ENCODE results near the gene THOC6. TPM values are rescaled to one million over a fixed set of nuclear protein-coding genes. Genes with fewer than 3 reads are reported as not detected.

The THOC6 gene
- total and polyA plus RNA-seq, 2 donors (not counting 3 experiments of a cell fraction or from before 2014, with no cell fraction given), result 23.9 to 39.3 TPM

DNA sequence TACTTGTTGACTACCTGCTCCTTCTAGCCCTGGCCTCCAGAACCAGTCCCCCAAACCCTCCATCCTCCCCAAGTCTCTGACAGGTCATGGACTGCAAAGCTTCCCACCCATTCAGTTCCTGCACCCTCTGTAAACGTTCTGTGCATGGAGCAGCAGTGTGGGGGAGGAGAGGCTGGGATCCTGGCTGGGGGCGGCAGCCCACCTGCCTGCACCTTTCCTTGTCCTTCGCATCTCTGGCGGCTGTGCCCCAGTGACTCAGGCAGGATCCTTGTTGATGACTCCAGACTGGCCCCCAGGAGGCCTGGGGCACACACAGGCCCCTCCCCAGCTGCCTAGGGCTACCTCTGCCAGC, 42.0 kb upstream of the THOC6 start:
- no peak for TF ChIP-seq EZH2 (IDR thresholded peaks at IDR 0.05; ENCODE audit: borderline replicate concordance, low read depth, low read length, severe bottlenecking)
- TF ChIP-seq POLR2AphosphoS5 (IDR thresholded peaks at IDR 0.05; ENCODE audit: insufficient read depth, low read depth, low read length), result no peak
- no peak for TF ChIP-seq MYC (IDR thresholded peaks at IDR 0.05; ENCODE audit: low read depth, low read length)
- TF ChIP-seq JUN (IDR thresholded peaks at IDR 0.05; ENCODE audit: borderline replicate concordance, insufficient read depth, insufficient read length, low read depth), result no peak
- TF ChIP-seq POLR2A (IDR thresholded peaks at IDR 0.05; ENCODE audit: low read depth, low read length), result no peak
- TF ChIP-seq, protein P1, sequence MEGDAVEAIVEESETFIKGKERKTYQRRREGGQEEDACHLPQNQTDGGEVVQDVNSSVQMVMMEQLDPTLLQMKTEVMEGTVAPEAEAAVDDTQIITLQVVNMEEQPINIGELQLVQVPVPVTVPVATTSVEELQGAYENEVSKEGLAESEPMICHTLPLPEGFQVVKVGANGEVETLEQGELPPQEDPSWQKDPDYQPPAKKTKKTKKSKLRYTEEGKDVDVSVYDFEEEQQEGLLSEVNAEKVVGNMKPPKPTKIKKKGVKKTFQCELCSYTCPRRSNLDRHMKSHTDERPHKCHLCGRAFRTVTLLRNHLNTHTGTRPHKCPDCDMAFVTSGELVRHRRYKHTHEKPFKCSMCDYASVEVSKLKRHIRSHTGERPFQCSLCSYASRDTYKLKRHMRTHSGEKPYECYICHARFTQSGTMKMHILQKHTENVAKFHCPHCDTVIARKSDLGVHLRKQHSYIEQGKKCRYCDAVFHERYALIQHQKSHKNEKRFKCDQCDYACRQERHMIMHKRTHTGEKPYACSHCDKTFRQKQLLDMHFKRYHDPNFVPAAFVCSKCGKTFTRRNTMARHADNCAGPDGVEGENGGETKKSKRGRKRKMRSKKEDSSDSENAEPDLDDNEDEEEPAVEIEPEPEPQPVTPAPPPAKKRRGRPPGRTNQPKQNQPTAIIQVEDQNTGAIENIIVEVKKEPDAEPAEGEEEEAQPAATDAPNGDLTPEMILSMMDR (IDR thresholded peaks at IDR 0.05; ENCODE audit: extremely low read depth in 1 of 2, insufficient read depth in 1 of 2, low read depth in 1 of 2, low read length in 2 of 2), result no peak
- TF ChIP-seq, protein P2, sequence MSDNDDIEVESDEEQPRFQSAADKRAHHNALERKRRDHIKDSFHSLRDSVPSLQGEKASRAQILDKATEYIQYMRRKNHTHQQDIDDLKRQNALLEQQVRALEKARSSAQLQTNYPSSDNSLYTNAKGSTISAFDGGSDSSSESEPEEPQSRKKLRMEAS (IDR thresholded peaks at IDR 0.05; ENCODE audit: insufficient read depth, insufficient read length), result no peak
- TF ChIP-seq GATA2 (IDR thresholded peaks at IDR 0.05; ENCODE audit: insufficient read depth, insufficient read length, low read depth, low read length), result no peak
- TF ChIP-seq FOS (IDR thresholded peaks at IDR 0.05; ENCODE audit: borderline replicate concordance, insufficient read depth, low read length), result no peak
- no peak for FAIRE-seq
- Histone ChIP-seq H3K36me3 (ENCODE audit: control insufficient read depth in 2 of 2, extremely low read depth in 1 of 2, insufficient read depth in 2 of 2, low read length in 2 of 2) (no peaks in the 10 kb centered on the region), H3K9me3 (replicated peaks; ENCODE audit: control insufficient read depth, insufficient read depth, low read length) (no peaks in the 10 kb centered on the region), H3K4me3 (replicated peaks in 1 of 3; ENCODE audit: insufficient read depth in 1 of 3, low read depth in 1 of 3, low read length in 3 of 3) (no peak overlapping the region), H4K20me1 (replicated peaks; ENCODE audit: control insufficient read depth, extremely low read depth, insufficient read depth, low read length) (no peaks in the 10 kb centered on the region), H3K9me1 (replicated peaks; ENCODE audit: control insufficient read depth, extremely low read depth, insufficient read depth, low read length) (no peaks in the 10 kb centered on the region), H3K27me3 (ENCODE audit: control insufficient read depth in 2 of 2, insufficient read depth in 2 of 2, low read length in 2 of 2) (no peaks in the 10 kb centered on the region), H3K9ac (replicated peaks; ENCODE audit: extremely low read depth, insufficient read depth, low read length) (no peak overlapping the region), H3K79me2 (ENCODE audit: control insufficient read depth, insufficient read depth, low read length) (peaks cover 5% of the 10 kb centered on the region), H2AFZ (ENCODE audit: low read depth, low read length) (no peak overlapping the region), H3K27ac (ENCODE audit: insufficient read depth, low read depth, low read length) (no peak overlapping the region), H3K4me1 (ENCODE audit: control insufficient read depth, extremely low read depth, insufficient read depth, low read length) (peaks cover 10% of the 10 kb centered on the region), H3K4me2 (ENCODE audit: insufficient read depth, low read length) (no peak overlapping the region)
- CTCF ChIA-PET, result interaction anchor here (1.6 to 2.8 kb wide), 4 partner anchors 11 to 55 kb away, joined by 3 to 10 read pairs (median 6); no protein-coding TSS in a partner anchor
- no peak for DNase-seq (ENCODE audit: low read depth, low spot score)
- POLR2A ChIA-PET, result no interaction called here
- intact Hi-C loops (cut with micrococcal nuclease), result no loop called here
- dilution Hi-C loops (cut with MboI; ENCODE audit: extremely low pct_ligation_motif_present, low sequenced_read_pairs), result no loop called here
- BruUV-seq (replicated peaks), result no TSS peak

Measured in endothelial cell of umbilical vein (primary cell).